HepG2 (cell line): Measurements from ENCODE around the gene FLRT2. TPM values are rescaled to one million over a fixed set of nuclear protein-coding genes. Genes with fewer than 3 reads are reported as not detected.
A peak's percentile ranks its signal among the peaks of the same experiment; 100 is the strongest.

Experiments used
- ATAC-seq: fragments of 200-7000 bp; cut with Tn5 transposase; 3 replicates; pipeline ENCODE4 v1.9.1; 2020; ENCODE audit warnings: mild to moderate bottlenecking, moderate library complexity
- BruUV-seq: library from RNA; stranded (reverse); fragments of 400-500 nt; replicated peaks from 2 replicates; lab custom pipeline; 2021; lab: Mats Ljungman, UMichigan
- CTCF ChIA-PET: fragments of 300-600 bp; formaldehyde crosslinking; extraction: SDS; loops from one replicate; lab custom pipeline; 2021; ENCODE audit warnings: low total read pairs, inconsistent platforms, low intra/inter-chr PET ratio; lab: Yijun Ruan, JAX
- POLR2A ChIA-PET: fragments of 350-600 bp; sonication (Branson Sonifier 250); formaldehyde crosslinking; loops from one replicate; lab custom pipeline; 2020; ENCODE audit warnings: antibody characterized with exemption, inconsistent platforms; lab: Yijun Ruan, JAX
- DNase-seq: peaks from one replicate; pipeline ENCODE4 v3.0.0-alpha.2; 2015; ENCODE audit warnings: low spot score
- FAIRE-seq: peaks from 3 replicates; lab custom pipeline; 2011; peaks lifted over from hg19 to GRCh38; lab: Jason Lieb, UNC
- H2AFZ ChIP-seq: one replicate; pipeline ENCODE4 v1.6.1; 2011; ENCODE audit warnings: low read length, inconsistent platforms
- H3K27ac ChIP-seq: fragments of 300-600 bp; 3 replicates; pipeline ENCODE4 v1.8.0; 2011; ENCODE audit warnings: mixed run types, mild to moderate bottlenecking, mixed read lengths, low read length, inconsistent platforms; ENCODE audit not compliant: insufficient read depth; ENCODE audit errors: extremely low read length
- H3K27me3 ChIP-seq, 2 experiments: fragments of 200-600 bp in 1 of 2; 2 replicates in 1 of 2; 3 replicates in 1 of 2; pipeline versions ENCODE4 v1.6.0 to v1.8.0; 2011; ENCODE audit warnings: low read length in 2 of 2, mild to moderate bottlenecking in 2 of 2, moderate library complexity in 2 of 2, inconsistent platforms in 1 of 2; ENCODE audit not compliant: insufficient read depth in 2 of 2, control insufficient read depth in 1 of 2
- H3K36me3 ChIP-seq, 2 experiments: fragments of 200-600 bp in 1 of 2; replicated peaks in 1 of 2; 2 replicates in 1 of 2; 3 replicates in 1 of 2; pipeline versions ENCODE4 v1.5.1 to v1.8.0; 2011; ENCODE audit warnings: low read length in 2 of 2, inconsistent platforms in 1 of 2; ENCODE audit not compliant: insufficient read depth in 2 of 2, control insufficient read depth in 1 of 2
- H3K4me1 ChIP-seq: 2 replicates; pipeline ENCODE4 v1.5.1; 2012; ENCODE audit warnings: low read length, inconsistent platforms; ENCODE audit not compliant: insufficient read depth
- H3K4me2 ChIP-seq: 2 replicates; pipeline ENCODE4 v1.6.0; 2011; ENCODE audit warnings: low read depth, low read length, inconsistent platforms
- H3K4me3 ChIP-seq, 3 experiments: fragments of 200-600 bp in 1 of 3; sonication (generic), shearing (Covaris generic) in 1 of 3; replicated peaks in 1 of 3; 2 replicates each; pipeline ENCODE4 v1.5.1; 2011 to 2016; ENCODE audit warnings: low read length in 3 of 3, inconsistent platforms in 2 of 3, low read depth in 2 of 3, mild to moderate bottlenecking in 2 of 3, control low read depth in 1 of 3, mixed read lengths in 1 of 3; ENCODE audit not compliant: insufficient read depth in 1 of 3
- H3K79me2 ChIP-seq: one replicate; pipeline ENCODE4 v1.6.1; 2011; ENCODE audit warnings: low read length, inconsistent platforms; ENCODE audit not compliant: insufficient read depth
- H3K9ac ChIP-seq: 2 replicates; pipeline ENCODE4 v1.6.0; 2011; ENCODE audit warnings: mild to moderate bottlenecking, low read depth, low read length, inconsistent platforms; ENCODE audit not compliant: insufficient read depth
- H3K9me3 ChIP-seq: 2 replicates; pipeline ENCODE4 v1.5.1; 2012; ENCODE audit warnings: mild to moderate bottlenecking, low read length
- H4K20me1 ChIP-seq: 2 replicates; pipeline ENCODE4 v1.6.0; 2011; ENCODE audit warnings: inconsistent platforms, mild to moderate bottlenecking, low read length, moderate library complexity; ENCODE audit not compliant: insufficient read depth
- BRF2 ChIP-seq: sonication (generic); formaldehyde crosslinking; IDR thresholded peaks from 2 replicates; pipeline ENCODE4 v1.8.1; 2022; ENCODE audit warnings: mild to moderate bottlenecking, missing genetic modification reagents
- MAFF ChIP-seq: IDR thresholded peaks from 2 replicates; pipeline ENCODE4 v1.6.1; 2011; ENCODE audit warnings: low read depth, low read length, improper control_type of control experiment
- MAFK ChIP-seq, 2 experiments: IDR thresholded peaks in 1 of 2; conservative IDR thresholded peaks in 1 of 2; 2 replicates each; pipeline ENCODE4 v1.6.1; 2011; ENCODE audit warnings: improper control_type of control experiment in 2 of 2, low read length in 2 of 2
- MEIS2 ChIP-seq: sonication (generic); formaldehyde crosslinking; IDR thresholded peaks from 2 replicates; pipeline ENCODE4 v1.9.0; 2021; ENCODE audit warnings: mild to moderate bottlenecking, missing genetic modification reagents
- ONECUT2 ChIP-seq: sonication (generic); formaldehyde crosslinking; IDR thresholded peaks from 2 replicates; pipeline ENCODE4 v1.4.0; 2020; ENCODE audit warnings: missing genetic modification reagents
- ZFP90 ChIP-seq: sonication (generic); formaldehyde crosslinking; IDR thresholded peaks from 2 replicates; pipeline ENCODE4 v1.8.0; 2022; ENCODE audit warnings: missing genetic modification reagents, mild to moderate bottlenecking, inconsistent platforms, borderline replicate concordance
- WGBS: methylation state at CpG from one replicate; pipeline ENCODE4 v1.1.6; 2017; ENCODE audit warnings: low lambda C conversion rate; 5-methylcytosine and 5-hydroxymethylcytosine counted together
- in situ Hi-C: cut with HindIII; loops from 2 replicates; pipeline ENCODE4 v1.10.0; 2017; ENCODE audit warnings: low pct_unique_long_range_greater_than_20kb; ENCODE audit not compliant: extremely low pct_ligation_motif_present
- intact Hi-C: fragments of 100-400 bp; cut with micrococcal nuclease; formaldehyde crosslinking; loops from one replicate; pipeline ENCODE4 v1.10.0; 2022; ENCODE audit not compliant: unreplicated experiment
- polyA plus RNA-seq, 8 experiments: library from polyadenylated mRNA; depleted of rRNA in 3 of 8; stranded (reverse) in 7 of 8; unstranded in 1 of 8; fragments of >200 nt; fragmentation: Illumina TruSeq in 4 of 8; extraction: Trizol in 4 of 8; gene quantifications; 2 replicates each; pipeline versions ENCODE4 v1.2.1 to v1.2.3, GENCODE V29; 2011 to 2016; ENCODE audit warnings: low read depth in 4 of 8, missing spikeins in 1 of 8, mixed read lengths in 1 of 8; ENCODE audit not compliant: insufficient read depth in 1 of 8
- total RNA-seq, 5 experiments: library from RNA; depleted of rRNA; stranded (reverse); fragments of >200 nt; fragmentation: Illumina TruSeq; extraction: Trizol; gene quantifications; 2 replicates each; pipeline ENCODE4 v1.2.3, GENCODE V29; 2016; ENCODE audit warnings: low read depth in 1 of 5

The FLRT2 gene
- total and polyA plus RNA-seq, 2 of the 13 experiments (the other 11 are each of a cell fraction or from before 2014, with no cell fraction given) = not detected

DNA sequence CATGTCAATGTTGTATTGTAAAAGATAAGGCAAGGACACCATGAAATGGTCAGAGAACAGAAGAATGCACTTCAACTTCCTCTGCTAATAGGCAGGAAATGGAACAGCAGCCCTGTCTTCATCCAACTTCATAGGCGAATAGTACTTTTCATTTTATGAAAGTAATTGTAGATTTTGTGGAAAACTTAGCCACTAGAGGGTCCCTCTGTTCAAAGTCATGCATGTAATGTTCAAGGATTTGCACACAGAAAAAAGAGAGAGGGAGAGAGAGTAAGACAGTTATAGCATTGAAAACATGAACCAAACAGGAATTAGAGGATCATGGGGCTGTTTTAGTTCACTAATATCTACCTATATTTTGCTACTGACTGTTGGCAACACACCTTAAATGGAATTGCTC, 172.2 kb downstream of the FLRT2 start:
- Histone ChIP-seq H3K4me2 (no peak overlapping the region), H3K27ac (no peak overlapping the region), H3K36me3 (no peaks in the 10 kb centered on the region), H3K9me3 (peaks cover 83% of the 10 kb centered on the region), H4K20me1 (no peaks in the 10 kb centered on the region), H2AFZ (no peak overlapping the region), H3K27me3 (no peaks in the 10 kb centered on the region), H3K79me2 (no peaks in the 10 kb centered on the region)
- in situ Hi-C loops = no loop called here
- ATAC-seq (no peak), FAIRE-seq (no peak), DNase-seq (no peak)
- intact Hi-C loops = no loop called here
- BruUV-seq = no TSS peak
- POLR2A ChIA-PET = no interaction called here
- 5% methylated on average over 1 of the region's 1 CpG for WGBS
- TF ChIP-seq ONECUT2 (CRISPR knock-in tag) (no peak), BRF2 (CRISPR knock-in tag) (no peak)
- TF ChIP-seq, all 625 proteins: peak for 0
- no peaks in the 10 kb centered on the region for H3K4me1 ChIP-seq
- H3K4me3 ChIP-seq = no peak overlapping the region
- no peak overlapping the region for H3K9ac ChIP-seq
- CTCF ChIA-PET = no interaction called here

DNA sequence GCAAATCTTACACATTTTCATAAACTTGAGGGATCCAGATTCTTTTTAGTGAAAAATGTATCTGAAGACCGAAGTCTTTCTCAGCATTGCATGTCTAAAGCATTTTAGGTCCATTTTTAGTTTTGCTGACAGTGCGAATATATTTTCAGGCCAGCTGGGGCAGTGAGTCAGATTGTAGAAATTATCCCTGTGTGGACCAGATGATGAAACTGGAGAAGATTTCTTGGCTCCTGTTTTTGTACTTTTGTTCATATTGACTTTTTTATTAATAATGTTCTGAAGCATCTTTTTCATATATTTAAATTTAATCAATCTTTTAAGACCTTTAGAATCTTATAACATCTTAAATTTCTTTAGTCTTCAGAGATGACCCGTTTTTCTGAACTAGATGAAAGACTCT, 173.1 kb downstream of the FLRT2 start:
- DNase-seq (no peak), FAIRE-seq (no peak), ATAC-seq (no peak)
- Histone ChIP-seq H3K27ac (no peak overlapping the region), H3K27me3 (no peaks in the 10 kb centered on the region), H3K4me1 (no peaks in the 10 kb centered on the region), H3K36me3 (no peaks in the 10 kb centered on the region), H3K9ac (no peak overlapping the region), H4K20me1 (no peaks in the 10 kb centered on the region), H2AFZ (no peak overlapping the region), H3K4me2 (no peak overlapping the region), H3K79me2 (no peaks in the 10 kb centered on the region), H3K9me3 (peaks cover 86% of the 10 kb centered on the region), H3K4me3 (no peak overlapping the region)
- ChIA-PET POLR2A (no interaction called here), CTCF (no interaction called here)
- under 1% methylated on average over 3 of the region's 3 CpGs for WGBS
- intact Hi-C loops (no loop called here), in situ Hi-C loops (no loop called here)
- no TSS peak for BruUV-seq
- TF ChIP-seq MAFK (conservative IDR thresholded peaks at IDR 0.05 in 1 of 2, IDR thresholded peaks at IDR 0.05 in 1 of 2; ENCODE audit: low read length in 2 of 2) (peak; percentile 87 to 95), MAFF (peak; percentile 93), ZFP90 (no peak), MEIS2 (CRISPR knock-in tag) (no peak)
